AG09319 (cell line): ENCODE results near the gene MAST4.

Experiments used
- DNase-seq: peaks from one replicate; pipeline ENCODE4 v3.0.0-alpha.2; 2010; ENCODE audit warnings: low read depth; ENCODE audit errors: extremely low read depth
- CTCF ChIP-seq: IDR thresholded peaks from 2 replicates; pipeline ENCODE4 v1.5.1; 2011; ENCODE audit warnings: low read depth, mild to moderate bottlenecking, inconsistent platforms, low read length, moderate library complexity

MAST4 gene

GRCh38 chr5:66987540-66987939 lies 391.3 kb downstream of the MAST4 start:
- DNase-seq, result no peak
- TF ChIP-seq CTCF, result no peak

GRCh38 chr5:66987949-66988838 lies 392.0 kb downstream of the MAST4 start:
- TF ChIP-seq CTCF, result peak; percentile 81
- DNase-seq, result no peak

- no peak for DNase-seq
- TF ChIP-seq CTCF, result no peak
Measured at GRCh38 chr5:66989286-66989685, 393.1 kb downstream of the MAST4 start.

GRCh38 chr5:66989781-66990180 lies 393.6 kb downstream of the MAST4 start:
- TF ChIP-seq CTCF, result no peak
- DNase-seq, result no peak

GRCh38 chr5:66991746-66992145 lies 395.6 kb downstream of the MAST4 start:
- no peak for DNase-seq
- no peak for TF ChIP-seq CTCF

- DNase-seq, result no peak
- no peak for TF ChIP-seq CTCF
Measured at GRCh38 chr5:66992547-66992946, 396.4 kb downstream of the MAST4 start.

- no peak for DNase-seq
- no peak for TF ChIP-seq CTCF
Measured at GRCh38 chr5:66993448-66993847, 397.3 kb downstream of the MAST4 start.
